ENCODE measurements around the gene BANF2. TPM values are rescaled to one million over a fixed set of nuclear protein-coding genes. Genes with fewer than 3 reads are reported as not detected.
A peak's percentile ranks its signal among the peaks of the same experiment; 100 is the strongest.

BANF2 gene
- total and polyA plus RNA-seq, 2 of the 13 experiments (the other 11 are each of a cell fraction or from before 2014, with no cell fraction given), result 0.35 TPM; not detected in 1

DNA sequence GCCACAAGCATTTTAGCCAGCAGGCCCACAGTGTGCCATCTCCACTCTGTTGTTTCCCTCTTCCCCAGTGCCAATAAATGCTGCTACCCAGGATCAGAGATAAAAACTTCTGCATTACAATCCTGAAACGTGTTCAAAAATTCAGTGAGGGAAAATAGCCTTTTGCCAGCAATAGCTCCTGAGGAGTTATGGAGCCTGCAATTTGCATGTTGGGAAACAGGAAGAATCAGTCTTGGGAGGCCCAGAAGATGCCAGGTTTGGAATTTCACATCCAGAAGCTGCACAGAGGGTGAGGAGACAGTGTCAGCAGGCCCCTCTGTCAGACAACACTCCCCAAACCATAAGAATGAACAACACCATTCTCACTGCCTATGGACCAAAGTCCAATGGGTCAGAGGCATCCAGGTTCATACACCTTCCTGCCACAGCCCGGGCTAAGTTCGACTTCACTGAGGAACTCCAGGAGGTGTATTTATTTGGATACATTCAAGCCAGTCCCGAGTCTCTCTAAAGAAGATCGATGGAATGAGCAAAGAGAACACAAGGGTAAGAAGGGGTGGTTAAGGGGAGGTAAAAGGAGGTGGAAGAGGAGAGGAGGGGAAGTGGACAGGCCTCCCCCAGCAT, 38.5 kb upstream of the BANF2 start (continued):
- no peak for TF ChIP-seq ZFAT (CRISPR knock-in tag; conservative IDR thresholded peaks at IDR 0.05)
- TF ChIP-seq ZBTB4 (CRISPR knock-in tag; IDR thresholded peaks at IDR 0.05; ENCODE audit: borderline replicate concordance), result no peak
- TF ChIP-seq RXRB (CRISPR knock-in tag; IDR thresholded peaks at IDR 0.05; ENCODE audit: borderline replicate concordance), result peak; percentile 90
- no peak for TF ChIP-seq CHCHD3 (CRISPR knock-in tag; IDR thresholded peaks at IDR 0.05)
- TF ChIP-seq, protein P1, sequence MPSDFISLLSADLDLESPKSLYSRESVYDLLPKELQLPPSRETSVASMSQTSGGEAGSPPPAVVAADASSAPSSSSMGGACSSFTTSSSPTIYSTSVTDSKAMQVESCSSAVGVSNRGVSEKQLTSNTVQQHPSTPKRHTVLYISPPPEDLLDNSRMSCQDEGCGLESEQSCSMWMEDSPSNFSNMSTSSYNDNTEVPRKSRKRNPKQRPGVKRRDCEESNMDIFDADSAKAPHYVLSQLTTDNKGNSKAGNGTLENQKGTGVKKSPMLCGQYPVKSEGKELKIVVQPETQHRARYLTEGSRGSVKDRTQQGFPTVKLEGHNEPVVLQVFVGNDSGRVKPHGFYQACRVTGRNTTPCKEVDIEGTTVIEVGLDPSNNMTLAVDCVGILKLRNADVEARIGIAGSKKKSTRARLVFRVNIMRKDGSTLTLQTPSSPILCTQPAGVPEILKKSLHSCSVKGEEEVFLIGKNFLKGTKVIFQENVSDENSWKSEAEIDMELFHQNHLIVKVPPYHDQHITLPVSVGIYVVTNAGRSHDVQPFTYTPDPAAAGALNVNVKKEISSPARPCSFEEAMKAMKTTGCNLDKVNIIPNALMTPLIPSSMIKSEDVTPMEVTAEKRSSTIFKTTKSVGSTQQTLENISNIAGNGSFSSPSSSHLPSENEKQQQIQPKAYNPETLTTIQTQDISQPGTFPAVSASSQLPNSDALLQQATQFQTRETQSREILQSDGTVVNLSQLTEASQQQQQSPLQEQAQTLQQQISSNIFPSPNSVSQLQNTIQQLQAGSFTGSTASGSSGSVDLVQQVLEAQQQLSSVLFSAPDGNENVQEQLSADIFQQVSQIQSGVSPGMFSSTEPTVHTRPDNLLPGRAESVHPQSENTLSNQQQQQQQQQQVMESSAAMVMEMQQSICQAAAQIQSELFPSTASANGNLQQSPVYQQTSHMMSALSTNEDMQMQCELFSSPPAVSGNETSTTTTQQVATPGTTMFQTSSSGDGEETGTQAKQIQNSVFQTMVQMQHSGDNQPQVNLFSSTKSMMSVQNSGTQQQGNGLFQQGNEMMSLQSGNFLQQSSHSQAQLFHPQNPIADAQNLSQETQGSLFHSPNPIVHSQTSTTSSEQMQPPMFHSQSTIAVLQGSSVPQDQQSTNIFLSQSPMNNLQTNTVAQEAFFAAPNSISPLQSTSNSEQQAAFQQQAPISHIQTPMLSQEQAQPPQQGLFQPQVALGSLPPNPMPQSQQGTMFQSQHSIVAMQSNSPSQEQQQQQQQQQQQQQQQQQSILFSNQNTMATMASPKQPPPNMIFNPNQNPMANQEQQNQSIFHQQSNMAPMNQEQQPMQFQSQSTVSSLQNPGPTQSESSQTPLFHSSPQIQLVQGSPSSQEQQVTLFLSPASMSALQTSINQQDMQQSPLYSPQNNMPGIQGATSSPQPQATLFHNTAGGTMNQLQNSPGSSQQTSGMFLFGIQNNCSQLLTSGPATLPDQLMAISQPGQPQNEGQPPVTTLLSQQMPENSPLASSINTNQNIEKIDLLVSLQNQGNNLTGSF (CRISPR knock-in tag; IDR thresholded peaks at IDR 0.05), result no peak
- TF ChIP-seq ZNF629 (CRISPR knock-in tag; conservative IDR thresholded peaks at IDR 0.05), result peak; percentile 18; the same call in 1 of the 2 replicates
- TF ChIP-seq ZNF605 (CRISPR knock-in tag; IDR thresholded peaks at IDR 0.05), result no peak; the same call in 1 of the 2 replicates
- peak; percentile 28; the same call in 1 of the 2 replicates for TF ChIP-seq STAG1 (CRISPR knock-in tag; IDR thresholded peaks at IDR 0.05)
- TF ChIP-seq, protein P2, sequence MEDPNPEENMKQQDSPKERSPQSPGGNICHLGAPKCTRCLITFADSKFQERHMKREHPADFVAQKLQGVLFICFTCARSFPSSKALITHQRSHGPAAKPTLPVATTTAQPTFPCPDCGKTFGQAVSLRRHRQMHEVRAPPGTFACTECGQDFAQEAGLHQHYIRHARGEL (CRISPR knock-in tag; IDR thresholded peaks at IDR 0.05), result no peak
- TF ChIP-seq HOMEZ (CRISPR knock-in tag; IDR thresholded peaks at IDR 0.05; ENCODE audit: low read depth), result peak; percentile 86
- TF ChIP-seq KAT8 (CRISPR knock-in tag; IDR thresholded peaks at IDR 0.05), result peak; percentile 37; the same call in 1 of the 2 replicates
- TF ChIP-seq ZNF496 (CRISPR knock-in tag; IDR thresholded peaks at IDR 0.05; ENCODE audit: insufficient replicate concordance), result no peak
- TF ChIP-seq, protein P3, sequence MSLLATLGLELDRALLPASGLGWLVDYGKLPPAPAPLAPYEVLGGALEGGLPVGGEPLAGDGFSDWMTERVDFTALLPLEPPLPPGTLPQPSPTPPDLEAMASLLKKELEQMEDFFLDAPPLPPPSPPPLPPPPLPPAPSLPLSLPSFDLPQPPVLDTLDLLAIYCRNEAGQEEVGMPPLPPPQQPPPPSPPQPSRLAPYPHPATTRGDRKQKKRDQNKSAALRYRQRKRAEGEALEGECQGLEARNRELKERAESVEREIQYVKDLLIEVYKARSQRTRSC (CRISPR knock-in tag; IDR thresholded peaks at IDR 0.05; ENCODE audit: low read depth), result no peak
- TF ChIP-seq SMAD9 (CRISPR knock-in tag; IDR thresholded peaks at IDR 0.05), result no peak
- peak; percentile 71 for TF ChIP-seq TEAD3 (CRISPR knock-in tag; optimal IDR thresholded peaks at IDR 0.05; ENCODE audit: borderline replicate concordance)
- TF ChIP-seq GATAD2A (CRISPR knock-in tag; IDR thresholded peaks at IDR 0.05), result peak; percentile 93
- TF ChIP-seq RARG (CRISPR knock-in tag; IDR thresholded peaks at IDR 0.05; ENCODE audit: low read depth), result no peak
- no peak for TF ChIP-seq ZNF430 (CRISPR knock-in tag; IDR thresholded peaks at IDR 0.05)

Measured in HepG2 (cell line).